ENCODE measurements around the gene GPR84.

The GPR84 gene

DNA sequence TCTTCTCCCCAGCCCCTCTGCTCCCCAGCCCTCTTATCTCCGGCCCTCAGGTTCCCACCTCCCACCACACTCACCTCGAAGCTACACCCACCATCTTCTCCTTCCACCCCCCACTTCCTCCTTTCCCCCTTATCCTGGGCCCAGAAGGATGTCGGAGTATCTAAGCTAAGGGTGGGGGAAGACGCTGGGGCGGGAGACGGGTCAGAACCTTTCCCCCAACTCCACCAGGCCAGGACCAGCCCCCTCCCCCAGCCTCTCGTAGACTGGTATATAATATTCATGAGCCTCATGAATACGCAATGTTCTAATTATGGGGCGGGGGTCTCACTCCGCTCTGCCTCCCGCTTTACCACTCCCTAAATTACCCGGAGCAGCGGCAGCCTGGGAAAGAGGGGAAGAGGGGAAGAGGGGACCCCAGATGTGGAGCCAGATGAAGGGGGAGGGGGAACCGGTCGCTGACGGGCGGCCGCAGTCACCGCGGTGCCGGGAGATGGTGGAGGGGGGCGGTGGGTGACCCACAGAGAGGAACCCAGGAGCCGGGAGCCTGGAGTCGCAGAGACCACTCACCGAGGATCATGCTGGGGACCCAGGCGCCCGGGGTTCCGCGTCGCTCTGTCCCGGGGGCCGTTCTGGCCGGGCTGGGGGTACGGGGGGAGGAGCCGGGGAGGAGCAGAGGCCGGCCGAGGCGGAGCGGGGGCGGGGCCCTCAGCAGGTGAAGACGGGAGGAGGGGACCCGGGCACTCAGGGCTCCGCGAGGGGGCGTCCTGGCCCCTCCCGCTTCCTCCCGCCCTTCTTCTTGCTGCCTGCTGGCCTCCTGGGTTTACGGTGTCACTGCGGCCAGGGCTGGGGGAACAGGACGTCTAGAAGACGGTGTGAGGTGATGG is 26.6 kb upstream of the GPR84 start:
- no peak for DNase-seq

DNA sequence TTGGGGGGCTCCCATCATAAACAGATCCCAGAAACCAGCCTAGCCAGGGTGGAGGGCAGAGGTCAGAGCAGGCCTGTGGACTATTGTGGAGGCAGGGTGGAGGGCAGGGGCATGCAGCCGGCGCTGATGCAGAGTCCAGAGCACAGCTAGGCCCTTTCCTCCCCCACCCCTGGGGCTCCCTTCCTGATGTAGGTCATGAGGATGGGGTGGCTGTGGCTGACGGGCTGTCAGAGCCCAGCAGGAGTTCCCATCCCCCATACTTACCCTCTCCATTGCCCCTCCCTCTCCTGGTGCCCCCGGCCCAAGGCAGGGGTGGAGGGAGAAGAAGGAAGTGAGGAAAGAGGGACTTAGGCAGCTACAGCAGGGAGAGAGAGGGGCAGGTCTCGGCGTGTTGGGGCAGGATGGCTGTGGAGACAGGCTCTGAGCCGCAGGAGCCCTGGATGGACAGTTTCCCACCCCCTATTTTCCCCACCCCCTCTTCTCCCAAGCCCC is 25.9 kb upstream of the GPR84 start:
- DNase-seq, result no peak

DNA sequence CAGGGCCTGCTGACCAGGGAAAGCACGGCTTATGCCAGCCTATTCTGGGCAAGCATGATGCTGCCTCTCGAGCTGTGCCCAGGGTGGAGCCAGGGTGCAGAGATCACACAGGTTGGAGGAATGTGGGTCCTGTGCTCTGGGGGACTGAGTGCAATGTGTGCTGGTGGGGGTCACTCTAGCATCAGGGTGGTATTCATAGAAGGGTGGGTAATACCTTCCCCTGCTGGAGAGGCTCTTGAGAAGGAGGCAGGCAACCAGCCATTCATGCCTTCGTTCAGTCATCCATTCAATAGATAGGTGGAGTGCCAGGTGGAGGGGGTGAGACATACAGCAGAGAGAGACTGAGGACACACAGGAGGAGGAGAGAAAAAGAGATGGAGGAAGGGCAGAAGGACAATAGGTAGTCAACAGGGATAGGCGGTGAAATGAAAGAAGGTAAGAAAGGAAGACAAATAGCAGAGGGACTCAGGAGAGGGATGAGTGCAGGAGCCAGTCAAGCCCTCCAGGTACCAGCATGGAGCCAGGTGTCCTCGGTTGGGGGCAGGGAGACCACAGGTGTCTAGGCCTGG is 25.4 kb upstream of the GPR84 start:
- no peak for DNase-seq

DNA sequence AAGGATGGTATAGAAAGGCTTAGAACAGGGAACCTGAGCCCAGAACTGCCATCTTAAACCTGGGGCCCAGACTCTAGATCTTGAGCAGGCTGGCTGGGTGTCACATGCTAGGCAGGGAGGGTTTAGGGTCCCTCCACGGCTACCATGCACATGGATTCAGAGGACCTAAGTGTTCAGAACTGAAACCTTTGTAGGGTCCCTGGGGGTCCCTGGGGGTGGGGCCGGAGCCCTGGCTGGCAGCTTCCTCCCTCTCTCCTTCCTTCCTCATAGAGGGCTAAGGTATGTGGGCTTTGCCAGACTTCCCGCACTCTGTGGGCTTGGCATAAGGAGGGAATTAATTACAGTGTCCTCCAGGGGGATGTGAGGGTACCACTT is 24.8 kb upstream of the GPR84 start:
- DNase-seq, result no peak

DNA sequence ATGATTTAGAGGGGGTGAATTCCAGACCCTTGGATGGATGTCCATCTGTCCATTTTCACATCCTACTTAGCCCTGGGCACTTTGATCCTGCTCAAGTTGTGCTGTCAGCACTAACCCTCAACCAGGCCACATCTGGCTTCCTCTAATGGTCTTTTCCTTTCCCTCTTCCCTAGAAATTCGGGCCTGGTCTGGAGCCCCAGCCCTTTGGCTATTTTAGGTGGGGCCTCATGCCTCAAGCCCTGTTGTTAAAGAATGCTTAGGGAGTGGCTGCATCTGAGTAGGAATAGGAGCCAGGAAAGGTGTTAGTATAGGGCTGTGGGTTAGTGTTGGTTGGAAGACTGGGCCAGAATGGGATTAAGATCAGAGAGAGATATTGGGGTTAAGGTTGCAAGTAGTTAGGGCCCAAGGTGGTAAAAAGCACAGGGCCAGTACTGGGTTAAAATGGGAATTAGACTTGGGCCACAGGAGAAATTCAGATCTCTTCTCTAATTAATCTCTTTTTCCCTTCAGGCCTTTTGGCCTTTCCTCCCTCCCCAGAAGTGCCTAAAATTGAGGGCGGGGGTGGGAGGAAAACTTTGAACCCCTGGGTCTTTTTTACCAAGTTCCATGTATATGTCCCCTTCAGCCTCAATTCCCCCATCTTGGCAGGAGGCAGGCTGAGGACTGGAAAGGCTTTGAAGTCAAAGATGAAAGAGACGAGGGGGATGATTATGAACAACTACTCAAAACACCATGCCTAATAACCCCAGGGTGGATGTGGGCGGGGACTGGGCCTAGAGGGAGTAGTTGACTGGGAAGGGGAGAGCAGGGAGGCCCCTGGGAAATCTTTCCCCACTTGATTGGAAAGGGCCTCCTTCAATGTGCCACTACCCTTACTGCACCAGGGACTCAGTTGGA is 24.2 kb upstream of the GPR84 start:
- DNase-seq, result no peak

DNA sequence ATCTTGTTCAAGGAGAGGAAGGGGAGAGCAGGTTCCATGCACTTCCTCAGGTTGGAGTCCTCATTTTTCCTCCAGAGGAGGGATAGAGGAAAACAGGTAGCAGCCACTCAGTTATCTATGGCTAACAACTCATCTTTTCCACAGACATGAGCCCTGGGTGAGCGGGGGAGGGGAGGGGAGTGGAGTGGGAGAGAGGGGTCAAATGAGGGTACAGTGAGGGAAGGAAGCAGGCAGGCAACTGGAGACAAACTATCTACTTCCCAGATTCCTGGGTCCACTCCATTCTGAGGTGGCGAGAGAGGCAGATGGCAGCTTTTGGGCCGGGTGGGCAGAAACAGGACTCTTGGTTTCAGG is 22.8 kb upstream of the GPR84 start:
- DNase-seq, result no peak

DNA sequence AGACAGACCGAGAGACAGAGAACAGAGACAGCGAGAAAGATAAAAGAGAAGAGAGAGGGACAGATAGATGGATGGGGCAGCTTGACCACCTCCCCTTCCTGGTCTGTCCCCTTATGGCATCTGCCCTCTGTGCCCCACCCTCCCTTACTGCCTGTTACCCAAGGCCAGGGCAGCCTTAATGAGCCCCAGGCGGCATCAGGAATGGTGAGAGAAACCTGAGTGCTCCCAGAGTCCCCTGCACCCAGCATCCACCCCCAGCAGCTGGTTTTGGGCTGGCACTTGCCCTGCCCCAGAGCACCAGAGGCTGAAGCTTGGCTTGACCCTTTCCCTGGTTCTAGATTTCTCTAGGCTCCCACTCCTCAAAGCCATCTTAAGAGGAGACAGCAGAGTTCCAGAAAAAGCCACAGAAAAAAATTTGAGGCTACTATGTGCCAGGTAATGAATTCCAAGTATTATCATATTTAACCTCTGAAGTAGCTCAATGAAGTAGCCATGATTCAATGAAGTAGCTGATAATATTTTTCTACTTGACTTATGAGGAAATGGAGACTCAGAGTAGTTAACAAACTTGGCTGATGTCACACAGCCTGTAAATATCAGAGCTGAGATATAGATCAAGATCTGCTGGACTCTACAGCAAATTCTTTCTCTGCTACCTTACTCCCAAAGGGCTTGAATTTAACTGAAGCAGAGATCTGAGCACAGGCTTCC is 22.3 kb upstream of the GPR84 start:
- no peak for DNase-seq

DNA sequence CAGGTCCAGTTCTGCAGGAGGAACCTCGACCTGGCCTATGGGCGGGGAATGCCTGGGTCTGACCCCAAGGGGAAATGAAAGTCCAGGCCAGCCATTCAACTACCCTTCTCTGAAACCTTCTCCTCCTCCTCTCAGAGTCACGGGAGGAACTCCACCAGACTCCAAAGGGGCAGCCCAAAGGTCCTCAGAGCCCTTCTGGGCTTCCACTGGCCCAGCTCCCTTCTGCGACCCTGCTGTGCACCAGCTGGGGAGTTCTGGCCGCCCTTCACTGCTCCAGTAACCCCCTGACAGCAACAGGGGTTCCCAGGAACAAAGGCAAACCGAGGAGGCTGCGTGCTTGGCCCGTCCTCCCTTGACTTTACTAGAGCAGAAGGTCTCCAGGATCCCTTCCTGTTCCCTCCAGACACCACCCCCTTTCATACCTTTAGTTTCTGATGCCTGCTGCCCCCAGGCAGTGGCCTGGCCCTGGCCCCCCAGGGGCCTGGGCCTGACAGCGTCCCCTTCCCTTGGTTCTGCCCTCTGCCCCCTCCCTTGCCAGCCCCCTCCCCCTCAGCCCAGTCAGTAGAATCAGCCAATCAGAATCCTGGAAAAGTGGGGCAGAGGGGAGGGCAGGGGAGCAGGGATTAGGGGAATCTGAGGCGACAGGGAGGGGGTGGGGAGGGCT is 21.1 kb upstream of the GPR84 start:
- no peak for DNase-seq

DNA sequence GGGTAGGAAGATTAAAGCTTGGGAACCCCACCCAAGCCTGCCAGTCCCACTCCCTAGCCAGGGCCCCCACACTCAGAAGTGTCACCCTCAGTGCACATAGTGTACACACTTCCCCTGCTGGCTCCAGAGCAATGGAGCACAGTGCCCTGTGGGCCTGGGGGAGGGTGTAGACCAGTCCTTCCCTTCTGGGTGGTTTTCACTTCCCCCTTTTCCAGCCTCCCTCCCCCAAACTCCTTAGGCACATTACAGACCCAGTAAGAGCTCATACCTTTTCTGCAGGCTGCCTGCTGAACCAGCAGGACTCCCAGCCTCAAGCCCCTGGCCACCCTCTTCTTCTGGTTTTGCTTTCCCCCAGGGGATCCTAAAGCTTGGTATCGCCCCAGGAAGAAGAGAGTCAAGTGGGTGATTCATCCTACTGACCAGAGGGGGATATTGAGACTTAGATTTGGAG is 20.3 kb upstream of the GPR84 start, which contains the start of gene ZNF385A:
TSS of gene ZNF385A (minus strand) at position 143 of the 451 bp plus-strand sequence. CDS start 219 bp downstream, outside the sequence.
- DNase-seq, result no peak

DNA sequence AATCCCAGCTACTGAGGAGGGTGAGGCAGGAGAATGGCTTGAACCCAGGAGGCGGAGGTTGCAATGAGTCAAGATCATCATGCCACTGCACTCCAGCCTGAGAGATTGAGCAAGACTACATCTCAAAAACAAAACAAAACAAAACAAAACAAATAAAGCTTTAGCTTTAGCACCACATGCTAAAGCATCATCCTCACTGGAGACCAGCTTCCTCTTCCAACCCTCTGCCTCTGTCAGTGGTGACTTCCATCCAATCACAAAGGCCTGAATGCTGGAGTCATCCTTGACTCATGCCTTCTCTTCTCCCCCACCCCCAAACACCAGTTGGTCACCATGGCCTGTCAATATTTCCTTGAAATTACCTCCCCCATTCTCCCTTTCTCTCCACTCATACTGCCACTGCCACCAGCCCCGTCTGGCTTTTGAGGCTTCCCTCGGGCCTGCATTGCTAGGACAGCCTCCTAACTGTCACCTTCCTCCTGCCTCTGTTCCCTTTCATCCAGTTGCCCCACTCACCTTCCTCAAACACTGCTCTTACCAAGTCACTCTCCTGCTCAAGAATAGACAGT is 18.8 kb upstream of the GPR84 start:
- DNase-seq, result no peak

DNA sequence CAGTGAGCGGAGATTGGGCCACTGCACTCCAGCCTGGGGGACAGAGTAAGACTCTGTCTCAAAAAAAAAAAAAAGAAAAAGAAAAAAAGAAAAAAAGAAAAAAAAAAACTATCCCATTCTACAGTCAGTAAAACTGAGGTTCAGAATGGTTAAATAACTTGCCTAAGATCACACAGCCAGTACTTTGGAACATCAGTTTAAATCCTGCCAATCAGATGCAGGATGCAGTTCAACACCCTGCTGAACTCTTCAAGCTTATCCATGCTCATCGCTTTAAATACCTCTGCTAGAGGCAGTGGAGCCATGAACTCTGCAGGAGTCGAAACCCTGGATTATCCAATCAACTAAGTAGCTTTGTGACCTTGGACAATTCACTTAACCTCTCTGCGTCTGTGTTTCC is 16.9 kb upstream of the GPR84 start:
- DNase-seq, result no peak

DNA sequence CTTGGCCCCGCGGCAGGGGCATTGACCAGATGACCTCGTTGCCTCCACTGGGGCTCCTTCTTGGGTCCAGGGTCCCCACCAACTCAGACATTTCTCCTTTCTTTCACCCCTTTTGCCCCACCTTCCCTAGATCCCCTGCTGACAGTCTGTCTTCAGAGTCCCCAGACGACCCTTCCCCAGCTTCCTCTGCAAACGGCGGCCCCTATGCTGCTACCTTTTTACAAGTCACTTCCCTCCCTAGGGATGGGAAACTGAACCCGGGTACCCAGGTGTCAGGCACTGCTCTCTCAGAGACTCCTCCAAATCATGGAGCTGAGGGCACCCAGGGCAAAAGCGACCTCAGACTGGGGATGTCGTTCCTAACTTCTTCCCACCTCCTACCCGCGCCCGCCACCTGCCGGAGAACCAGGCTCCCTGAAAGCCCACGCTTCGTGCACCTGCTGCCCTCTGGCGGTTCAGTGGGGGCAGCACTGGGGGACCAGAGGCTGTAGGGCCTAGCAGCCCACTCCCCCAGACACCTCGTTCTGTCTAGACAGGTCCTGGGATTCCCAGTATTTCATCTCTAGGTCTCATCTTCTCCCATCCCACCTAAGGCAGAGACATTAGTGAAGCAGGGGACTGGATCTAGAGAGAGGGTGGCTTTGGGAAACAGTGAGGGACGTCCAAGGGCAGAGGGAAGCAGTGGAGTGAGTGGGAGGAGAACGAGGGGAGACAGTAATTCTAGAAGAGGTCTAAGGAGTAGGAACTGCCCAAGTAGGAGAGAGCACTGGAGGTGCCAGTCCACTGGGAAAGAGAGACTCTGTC is 15.3 kb upstream of the GPR84 start:
- DNase-seq, result peak; percentile 27

DNA sequence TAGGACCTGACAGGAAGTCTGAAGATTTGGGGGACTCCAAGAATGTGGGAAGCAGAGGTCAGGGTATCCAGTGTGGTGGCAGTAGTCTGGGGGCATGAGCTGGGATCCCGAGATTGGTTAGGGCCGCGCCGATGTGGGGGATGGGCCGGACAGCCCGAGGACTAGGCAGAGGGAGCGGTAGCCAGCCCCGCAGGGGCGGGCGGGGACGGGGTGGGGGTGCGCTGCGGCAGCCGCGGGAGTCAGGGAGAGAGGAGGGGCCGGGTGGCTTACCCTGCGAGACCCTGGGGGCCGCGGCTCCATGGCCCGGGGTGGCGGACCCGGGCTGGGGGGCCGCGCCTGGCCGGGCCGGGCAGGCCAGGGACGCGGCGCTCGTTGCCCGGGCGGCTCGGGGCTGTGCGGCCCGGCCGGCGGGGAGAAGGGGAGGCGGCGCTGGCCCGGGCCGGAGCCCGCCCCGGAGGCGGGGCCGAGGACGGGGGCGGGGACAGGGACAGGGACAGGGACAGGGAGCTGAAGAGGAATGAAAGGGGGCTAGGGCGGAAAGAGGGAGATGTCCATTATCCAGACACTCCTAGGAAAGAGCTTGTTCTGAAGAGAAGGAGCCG is 14.6 kb upstream of the GPR84 start:
- no peak for DNase-seq

DNA sequence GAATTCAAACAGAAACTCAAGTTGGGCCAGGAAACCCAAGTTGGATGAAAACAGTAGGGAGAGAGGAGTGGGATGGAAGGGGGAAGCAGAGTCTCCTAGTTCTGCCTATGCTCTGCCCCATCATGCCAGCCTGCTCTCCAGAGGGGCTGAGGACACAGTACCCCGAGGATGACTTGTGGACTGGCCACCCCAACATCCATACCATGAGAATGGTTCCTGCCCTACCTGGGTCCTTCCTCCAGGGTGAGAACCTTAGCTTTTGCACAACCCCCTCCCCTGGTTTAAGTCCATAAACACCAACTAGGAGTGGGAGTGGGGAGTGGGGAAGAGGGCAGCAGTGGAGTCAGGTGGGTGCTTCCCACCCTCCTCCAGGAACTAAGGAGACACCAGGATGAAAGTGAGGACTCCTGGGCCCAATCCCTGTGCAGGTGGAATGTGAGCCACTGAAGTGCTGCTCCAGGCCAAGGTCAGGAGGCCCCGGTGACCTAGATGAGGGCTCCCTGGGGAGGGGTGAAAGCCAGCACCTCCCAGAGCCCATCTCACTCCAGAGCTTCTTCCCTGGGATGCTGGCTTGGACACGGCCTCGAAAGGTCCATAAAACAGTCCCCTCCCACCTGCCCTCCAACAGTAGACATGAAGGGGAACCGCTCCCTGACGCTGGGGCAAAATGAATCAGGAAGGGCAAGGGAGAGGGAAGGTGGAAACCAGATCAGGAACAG is 13.7 kb upstream of the GPR84 start:
- no peak for DNase-seq

DNA sequence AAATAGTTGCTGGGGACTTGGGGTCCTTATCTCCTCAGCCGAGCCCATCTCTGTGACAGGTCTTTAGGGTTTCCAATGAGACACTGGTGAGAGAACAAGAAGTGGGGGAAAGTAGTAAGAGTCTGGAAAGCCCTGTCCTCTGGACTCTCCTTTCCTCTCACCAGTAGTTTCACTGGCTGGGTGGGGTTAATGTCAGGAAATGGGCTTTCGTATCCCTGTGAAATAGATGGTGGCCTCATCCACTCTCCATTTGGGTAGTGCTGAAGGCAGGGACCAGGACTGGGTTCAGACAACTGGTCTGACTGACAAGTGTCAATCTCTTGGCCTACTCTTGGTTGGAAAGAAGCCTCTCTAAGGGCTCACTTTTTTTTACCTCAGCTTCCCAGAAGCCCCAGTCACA is 12.7 kb upstream of the GPR84 start:
- DNase-seq, result no peak

DNA sequence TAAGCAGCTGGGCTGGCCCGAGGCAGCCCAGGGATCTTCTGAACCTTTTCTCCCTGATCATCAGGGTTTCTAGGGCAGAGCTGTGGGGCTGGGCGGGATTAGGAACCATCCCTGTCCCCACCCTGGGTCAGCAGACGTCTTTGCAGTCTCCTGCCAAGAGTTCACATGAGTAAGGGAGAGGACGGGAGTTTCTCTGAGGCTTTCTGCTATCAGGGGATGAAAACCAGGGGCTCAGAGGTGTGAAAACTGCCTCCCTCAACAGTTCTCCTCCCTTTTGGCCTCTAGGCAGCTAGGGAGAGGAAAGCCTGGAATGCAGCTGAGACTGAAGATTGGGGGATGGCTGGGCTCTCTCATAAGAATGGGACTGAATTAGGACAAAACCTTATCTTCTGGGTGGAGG is 12.3 kb upstream of the GPR84 start:
- DNase-seq, result no peak

DNA sequence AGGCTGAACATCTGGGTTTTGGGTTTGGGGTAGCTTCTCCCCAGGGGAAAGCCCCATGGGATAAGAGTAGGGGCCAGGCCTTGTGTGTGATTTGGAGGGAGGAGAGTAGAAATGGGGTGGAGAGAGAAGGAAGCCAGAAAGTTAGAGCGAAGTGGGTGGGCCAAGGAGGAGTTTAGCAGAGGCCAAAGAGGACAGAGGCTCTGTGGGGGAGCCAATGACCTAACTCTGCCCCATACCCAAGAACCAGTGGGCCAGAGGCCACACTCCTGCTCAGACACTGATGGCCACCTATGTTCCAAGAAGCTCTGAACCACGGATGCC is 10.9 kb upstream of the GPR84 start:
- no peak for DNase-seq

DNA sequence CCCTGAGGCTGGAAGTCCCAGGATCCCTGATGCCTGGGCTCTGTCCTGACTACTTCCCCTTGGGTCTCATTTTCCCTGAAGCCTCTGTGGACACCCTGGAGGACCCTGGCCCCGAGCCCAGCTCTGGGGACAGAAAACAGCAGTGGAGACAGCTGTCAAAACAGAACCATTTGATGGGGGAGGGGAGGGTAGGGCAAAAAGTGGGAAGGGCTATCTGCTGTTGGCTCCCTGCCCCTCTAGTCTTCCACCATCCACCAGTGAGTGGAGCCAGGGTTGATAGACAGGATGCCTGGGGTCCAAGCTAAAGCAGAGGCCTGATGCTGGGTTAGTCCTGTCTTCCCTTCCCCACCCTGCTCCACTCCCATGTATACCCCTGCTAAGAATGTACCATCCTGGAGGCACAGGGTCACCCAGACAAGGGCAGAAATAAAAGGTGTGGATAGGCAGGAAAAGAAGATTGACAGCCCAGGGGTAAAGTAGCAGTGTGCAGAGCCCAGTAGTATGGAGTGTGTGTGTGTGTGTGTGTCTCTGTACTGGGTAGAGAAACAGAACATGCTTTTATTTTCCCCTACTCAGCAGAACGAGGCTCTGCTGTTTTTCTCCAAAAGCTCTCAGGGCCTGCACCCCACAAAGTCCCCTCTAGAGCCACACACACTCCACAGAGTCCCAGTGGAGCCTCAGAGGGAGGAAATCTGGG is 10.4 kb upstream of the GPR84 start:
- no peak for DNase-seq

Data from NCI-H524 treated with DMSO at 0.1 percent for 48 hours (cell line).